Measurements from ENCODE around the gene MEAF6.
"Not testable (repeated sequence)": the region's sequence is repeated elsewhere in the genome, so short reads cannot be mapped to it uniquely, and the experiment has no call there.

Gene MEAF6

DNA sequence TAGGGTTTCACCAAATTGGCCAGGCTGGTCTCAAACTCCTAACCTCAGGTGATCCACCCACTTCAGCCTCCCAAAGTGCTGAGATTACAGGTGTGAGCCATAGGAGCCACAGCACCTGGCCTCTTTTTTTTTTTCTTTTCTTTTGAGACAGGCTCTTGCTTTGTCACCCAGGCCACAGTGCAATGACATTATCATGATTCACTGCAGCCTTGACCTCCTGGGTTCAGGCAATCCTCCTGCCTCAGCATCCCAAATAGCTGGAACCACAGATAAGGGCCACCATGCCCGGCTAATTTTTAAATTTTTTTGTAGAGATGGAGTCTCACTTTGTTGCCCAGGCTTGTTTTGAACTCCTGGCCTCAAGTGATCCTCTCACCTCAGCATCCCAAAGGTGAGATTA lies 15.3 kb upstream of the MEAF6 start:
- DNase-seq: not testable (repeated sequence)

DNA sequence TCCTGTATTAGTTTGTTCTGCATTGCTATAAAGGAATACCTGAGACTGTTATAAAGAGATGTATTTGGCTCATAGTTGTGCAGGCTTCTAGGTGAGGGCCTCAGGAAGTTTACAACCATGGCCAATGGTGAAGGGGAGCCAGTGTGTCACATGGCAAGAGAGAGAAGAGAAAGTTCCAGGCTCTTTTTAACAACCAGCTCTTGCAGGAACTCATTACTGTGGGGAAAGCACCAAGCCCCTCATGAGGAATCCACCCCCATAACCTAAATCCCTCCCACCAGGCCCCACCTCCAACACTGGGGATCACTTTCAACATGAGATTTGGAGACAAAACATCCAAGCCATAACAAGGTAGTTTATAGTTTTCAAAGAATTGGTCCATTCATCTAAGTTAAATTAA lies 5.0 kb upstream of the MEAF6 start:
- DNase-seq: no peak

DNA sequence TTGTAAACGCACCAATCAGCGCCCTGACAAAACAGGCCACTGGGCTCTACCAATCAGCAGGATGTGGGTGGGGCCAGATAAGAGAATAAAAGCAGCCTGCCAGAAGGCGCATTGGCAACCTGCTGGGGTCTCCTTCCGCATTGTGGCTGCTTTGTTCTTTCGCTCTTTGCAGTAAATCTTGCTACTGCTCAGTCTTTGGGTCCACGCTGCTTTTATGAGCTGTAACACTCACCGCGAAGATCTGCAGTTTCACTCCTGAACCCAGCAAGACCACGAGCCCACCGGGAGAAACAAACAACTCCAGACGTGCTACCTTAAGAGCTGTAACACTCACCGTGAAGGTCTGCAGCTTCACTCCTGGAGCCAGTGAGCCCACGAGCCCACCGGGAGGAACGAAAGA lies 4.4 kb upstream of the MEAF6 start:
- DNase-seq: not testable (repeated sequence)

DNA sequence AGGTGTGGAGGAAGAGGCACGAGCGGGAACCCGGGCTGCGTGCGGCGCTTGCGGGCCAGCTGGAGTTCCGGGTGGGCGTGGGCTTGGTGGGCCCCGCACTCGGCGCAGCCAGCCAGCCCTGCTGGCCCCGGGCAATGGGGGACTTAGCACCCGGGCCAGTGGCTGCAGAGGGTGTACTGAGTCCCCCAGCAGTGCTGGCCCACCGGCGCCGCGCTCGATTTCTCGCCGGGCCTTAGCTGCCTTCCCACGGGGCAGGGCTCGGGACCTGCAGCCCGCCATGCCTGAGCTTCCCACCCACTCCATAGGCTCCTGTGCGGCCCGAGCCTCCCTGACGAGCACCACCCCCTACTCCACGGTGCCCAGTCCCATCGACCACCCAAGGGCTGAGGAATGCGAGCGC lies 3.7 kb upstream of the MEAF6 start:
- DNase-seq: not testable (repeated sequence)

DNA sequence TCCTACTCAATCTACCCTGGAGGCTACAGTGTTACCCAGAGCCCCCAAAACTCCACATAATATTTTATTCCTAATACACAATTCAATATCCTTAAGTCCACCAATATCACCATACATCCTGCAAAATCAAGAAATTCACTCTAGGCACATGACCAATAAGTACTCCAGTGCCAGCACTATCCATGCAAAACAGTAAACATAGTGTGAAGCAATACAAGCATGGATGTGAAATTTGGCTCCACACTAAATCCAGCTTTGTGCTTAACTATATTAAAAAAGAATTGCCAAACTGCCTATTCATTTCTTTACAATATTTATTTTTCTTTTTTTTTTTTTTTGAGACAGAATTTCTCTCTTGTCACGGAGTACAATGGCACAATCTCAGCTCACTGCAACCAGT lies 3.0 kb upstream of the MEAF6 start:
- no peak for DNase-seq

DNA sequence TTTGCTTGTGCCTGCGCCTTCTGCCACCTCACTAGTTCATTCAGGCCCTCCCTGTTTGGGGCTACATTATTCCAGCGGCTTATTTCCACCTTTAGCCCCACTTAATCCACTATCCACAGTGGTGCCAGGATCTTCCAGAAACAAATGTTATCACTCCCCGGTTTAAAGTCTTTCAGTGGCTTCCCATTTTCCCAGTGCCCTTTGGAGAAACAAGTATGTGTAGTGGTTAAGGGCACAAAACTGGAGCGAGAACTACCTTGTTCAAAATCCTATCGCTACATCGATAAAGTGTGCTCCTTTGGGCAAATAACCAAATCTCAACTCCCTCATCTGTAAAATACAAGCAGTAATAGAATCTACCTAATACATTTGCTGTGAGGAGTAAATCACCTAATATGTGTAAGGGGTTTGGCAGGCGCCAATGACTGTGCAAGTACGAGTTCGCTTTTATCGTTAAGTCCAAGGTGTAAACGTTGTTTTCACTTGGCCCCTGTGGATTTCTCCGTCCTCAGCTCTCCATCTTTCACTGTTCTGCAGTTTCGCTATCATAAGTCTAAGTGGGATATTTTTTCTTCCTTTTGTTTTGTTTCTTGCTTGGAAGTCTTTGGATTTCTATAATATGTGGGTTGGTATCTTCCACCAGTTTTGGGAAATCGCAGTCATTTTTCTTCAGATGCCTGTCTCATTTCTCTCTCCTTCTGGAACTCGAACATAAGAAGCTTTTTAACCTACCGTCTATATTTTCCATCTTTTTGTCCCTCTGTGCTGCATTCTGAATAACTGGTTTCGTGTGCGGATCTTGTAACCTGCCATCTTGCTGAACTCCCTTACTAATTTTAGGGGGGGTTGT lies 844 bp upstream of the MEAF6 start:
- no peak for DNase-seq

DNA sequence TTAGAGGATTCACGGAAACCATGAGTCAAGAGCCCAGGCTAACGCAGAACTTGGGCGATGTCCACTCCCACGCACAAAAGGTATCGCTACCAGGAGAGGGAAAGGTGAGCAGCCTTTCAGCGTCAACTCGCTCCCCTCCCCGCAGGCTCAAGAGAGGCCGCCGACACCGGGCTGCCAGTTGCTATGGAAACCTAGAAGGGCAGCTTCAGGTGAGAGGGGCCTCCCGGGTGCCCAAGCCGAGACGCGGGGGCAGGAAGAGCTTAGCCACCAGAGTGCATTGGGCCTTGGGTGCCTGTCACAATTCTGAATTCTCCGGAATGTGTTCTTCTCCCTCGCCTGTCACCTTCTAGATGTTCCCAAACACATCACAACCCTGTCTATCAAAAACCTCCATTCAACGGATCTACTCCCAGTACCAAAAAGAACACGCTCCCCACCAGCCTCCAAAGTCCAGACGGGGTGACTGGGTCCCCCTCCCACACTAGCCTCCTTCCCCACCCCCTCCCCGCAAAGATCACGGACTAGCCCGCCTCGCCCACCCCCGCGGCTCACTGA lies 694 bp downstream of the MEAF6 start:
- no peak for DNase-seq

DNA sequence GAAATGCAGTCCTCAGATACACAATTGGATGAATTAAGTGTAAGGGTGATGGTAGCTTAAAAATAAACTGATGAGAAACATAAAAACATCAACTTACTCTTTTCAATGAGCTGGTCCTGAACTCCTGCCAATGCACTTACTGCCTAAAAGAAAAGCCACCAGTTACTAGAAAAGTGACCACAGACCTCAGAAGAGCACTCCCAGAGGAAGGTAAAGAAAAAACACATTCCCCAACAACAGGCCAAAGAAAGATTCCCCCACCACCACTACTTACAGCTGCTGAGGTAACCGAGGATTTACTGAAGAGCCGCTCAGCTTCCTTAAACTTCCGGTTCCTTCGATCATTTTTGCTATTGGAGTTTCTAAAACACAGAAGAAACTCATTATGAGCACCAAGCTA lies 5.4 kb downstream of the MEAF6 start:
- no peak for DNase-seq

DNA sequence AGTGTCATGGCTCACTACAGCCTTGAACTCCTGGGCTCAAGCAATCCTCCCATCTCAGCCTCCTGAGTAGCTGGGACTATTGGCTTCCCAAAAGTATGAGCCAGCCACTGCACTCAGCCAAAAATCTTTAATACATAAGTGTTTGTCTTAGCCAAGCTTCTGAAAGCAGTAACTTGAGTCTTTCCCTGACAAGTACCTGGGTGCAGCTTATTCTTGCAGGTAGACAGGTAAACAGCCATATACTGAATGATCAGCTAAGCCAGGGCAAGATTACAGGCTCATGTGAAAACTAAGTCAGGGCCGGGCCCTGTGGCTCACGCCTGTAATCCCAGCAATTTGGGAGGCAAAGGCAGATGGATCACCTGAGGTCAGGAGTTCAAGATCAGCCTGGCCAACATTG lies 7.8 kb downstream of the MEAF6 start:
- no peak for DNase-seq

DNA sequence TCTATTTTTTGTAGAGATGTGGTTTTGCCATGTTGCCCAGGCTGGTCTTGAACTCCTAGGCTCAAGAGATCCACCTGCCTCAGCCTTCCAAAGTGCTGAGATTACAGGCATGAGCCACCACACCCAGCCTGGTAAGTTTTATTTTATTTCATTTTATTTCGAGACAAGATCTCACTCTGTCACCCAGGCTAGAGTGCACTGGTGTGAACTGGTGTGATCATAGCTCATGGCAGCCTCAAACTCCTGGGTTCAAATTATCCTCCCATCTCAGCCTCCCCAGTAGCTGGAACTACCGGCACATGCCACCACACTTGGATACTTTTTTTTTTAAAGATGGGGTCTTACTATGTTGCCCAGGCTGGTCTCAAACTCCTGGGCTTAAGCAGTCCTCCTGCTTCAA lies 11.8 kb downstream of the MEAF6 start:
- not testable (repeated sequence) for DNase-seq

DNA sequence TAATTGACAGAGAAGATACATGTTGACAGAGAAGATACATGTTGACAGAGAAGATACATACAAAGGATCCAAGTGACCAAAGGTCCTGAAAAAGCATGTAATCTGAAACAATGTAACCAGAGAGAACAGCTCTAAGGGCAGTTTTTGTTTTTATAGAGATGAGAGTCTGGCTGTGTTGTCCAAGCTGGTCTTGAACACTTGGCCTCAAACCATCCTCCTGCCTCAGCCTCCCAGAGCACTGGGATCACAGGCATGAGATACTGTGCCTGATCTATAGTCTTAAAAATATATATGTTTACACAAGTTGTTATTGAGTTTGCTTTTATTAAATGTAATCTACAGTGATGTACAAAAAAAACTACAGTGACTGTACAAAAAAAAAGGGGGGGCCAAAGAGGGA lies 12.5 kb downstream of the MEAF6 start:
- no peak for DNase-seq

DNA sequence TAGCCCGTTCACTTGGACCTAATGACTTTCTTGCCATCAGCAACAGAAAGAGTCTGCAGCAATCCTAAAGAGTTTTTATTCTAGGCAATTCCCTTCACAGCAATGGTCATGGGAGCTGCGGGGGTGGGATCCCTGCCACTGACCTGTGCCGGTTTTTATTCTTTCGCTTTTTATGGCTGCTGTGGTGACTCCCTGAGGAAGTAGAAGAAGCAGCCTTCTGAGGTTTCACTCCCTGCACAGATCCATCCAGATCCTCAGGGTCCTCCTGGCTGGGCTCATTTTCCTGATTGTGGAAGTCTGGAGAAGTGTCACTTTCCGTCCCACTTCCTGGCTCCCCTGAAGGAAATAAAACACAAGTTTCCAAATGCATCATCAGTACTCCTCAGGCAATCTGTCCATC lies 12.9 kb downstream of the MEAF6 start:
- no peak for DNase-seq

DNA sequence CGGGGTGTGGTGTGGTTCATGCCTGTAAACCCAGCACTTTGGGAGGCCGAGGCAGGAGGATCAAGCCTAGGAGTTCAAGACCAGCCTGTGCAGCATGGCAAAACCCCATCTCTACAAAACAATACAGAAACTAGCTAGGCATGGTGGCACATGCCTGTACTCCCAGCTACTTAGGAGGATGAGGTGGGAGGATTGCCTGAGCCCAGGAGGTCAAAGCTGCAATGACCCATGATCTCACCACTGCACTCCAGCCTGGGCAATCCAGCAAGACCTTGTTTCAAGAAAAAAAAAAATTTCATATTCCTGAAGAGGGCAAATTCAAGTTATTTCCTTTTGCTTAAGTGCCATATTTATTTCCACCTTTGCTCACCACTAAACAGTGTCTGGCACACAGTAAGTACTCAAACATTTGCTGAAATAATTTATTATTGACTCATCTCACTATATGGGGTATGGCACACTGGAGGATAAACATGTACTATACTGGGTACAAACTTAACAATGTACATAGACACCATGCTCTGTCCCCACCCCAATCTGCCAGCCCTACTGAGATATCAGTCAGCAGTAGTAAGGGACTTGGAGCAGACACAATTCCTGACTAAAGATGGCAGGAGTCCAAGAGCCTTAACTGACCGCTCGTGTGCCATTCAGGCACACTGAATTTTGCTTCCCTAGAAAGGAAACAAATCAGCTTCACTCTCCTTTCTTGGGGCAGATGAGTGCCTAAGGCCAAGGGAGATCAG lies 15.5 kb downstream of the MEAF6 start:
- DNase-seq: no peak

DNA sequence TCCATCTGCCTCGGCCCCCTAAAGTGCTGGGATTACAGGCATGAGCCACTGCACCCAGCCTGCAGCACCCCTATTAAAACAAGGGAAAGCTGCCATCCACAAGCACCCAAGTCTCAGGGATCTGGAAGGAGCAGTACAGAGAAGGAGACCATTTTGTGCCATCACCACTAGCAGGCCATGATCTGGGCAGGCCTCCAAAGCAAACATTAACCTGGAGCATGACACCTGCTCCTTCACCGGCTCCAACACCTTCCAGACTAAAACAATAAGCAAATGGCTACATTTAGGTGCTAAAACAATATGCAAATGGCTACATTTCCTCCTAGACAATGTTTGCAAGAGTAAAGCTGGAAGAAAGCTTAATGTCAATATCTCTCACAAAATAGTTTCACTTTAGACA lies 16.7 kb downstream of the MEAF6 start:
- DNase-seq: no peak

DNA sequence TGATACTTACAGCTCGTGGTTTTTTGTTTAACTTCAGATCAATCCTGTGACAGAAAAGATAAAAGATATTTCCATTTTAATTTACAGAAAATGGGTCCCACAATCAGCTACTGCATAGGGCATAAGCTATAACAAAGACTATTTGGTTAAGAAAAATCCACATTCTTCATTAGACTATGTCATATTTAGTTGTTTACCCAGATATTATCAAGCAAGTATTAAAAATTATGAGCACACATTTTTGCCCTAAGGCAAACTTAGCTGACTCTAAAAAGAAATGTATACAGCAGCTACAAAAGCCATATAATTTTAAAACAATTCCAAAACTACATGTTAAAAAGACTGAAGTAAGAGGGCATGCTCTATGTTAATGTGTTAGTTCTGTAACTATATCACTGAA lies 18.7 kb downstream of the MEAF6 start:
- DNase-seq: no peak

DNA sequence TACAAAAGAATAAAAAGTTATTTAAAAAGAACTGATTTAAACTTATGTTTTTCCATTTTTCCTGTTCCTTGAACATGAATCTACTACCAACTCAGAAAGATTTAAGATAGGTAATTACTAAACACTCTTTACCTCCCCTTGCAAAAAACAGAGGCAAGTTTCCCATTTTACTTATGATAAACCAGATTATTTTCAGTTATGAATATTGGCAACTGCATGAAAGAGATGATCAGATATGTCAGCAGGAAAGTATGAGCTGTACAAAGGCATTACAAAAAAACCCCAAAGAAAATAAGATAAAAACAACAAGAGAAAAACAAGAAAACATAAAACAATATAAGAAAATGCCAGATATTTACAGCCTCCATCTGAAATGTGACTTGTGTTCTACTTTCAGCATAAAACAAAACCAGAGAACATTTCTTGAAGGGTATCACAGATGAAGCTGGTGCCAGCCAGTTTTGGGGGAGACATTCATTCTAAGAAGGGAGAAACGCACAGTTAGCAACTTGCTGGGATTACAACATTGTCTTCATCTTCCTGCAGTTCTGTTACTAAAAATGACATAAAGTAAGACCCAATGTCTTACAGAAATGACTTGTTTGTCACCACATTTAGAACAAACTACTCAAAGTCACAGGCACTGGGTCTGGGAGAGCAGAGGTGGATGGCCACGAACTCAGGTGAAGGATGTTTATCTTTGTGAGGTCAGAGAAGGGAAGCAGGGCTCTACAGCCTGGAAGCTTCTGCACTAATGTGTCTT lies 21.0 kb downstream of the MEAF6 start:
- no peak for DNase-seq

DNA sequence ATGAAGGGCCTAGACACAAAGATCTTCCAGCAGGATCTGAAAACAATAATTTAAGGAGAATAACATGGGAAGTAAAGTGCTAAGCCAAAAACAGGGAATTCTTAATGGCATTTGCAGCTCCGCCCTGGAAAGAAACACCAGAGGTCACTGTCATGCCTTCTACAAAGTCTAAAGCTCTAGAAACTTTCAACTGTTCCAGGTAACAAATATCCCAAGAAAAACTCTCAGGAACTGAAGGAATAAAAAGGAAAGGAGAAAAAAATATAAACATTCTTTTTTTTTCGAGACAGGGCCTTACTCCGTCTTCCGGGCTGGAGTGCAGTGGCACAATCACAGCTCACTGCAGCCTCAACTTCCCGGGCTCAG lies 27.0 kb downstream of the MEAF6 start:
- no peak for DNase-seq

DNA sequence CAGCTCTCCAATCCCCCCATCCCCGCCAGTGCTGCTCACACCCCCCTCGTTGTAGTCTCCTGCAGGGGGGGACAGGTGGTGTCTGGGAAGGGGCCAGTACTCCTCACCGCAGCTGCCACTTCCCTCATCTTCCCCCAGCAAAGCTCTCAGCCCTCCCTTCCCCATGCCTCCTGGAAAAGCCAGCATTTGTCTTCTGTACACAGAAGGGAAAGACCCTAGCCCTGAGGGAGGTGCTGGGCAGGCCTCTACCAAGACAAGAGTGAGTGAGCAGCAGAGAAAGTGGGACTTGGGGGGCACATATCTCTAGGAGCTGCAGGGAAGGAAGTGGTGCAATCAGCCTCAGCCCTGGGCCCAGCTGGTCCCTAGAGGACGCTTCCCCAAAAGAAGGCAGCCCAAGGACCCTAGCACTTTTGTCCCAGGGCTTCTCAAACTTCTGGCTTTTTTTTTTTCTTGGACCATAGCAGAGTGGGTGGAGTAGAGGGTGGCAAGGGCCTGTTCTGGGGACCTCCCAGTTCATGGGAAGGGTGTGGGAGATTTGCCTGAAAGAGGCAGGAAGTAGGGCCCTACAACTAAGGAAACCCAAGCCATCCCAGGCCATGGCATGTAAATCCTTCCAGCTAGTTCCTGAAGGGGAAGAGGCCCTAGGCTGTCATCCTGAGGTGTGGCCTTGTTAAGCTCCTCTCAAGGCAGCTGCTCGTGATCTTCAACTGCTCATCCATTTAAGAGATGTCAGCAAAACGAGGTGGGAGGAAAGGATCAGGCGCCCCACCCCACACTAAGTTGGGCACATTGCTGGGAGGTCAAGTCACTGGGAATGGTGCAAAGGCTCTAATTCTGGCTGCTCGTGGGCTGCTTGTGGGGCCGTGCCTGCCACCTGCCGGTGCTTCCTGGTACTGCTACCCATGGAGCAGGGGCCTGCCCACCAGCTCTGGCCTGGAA lies 27.6 kb downstream of the MEAF6 start:
- DNase-seq: peak; percentile 26

DNA sequence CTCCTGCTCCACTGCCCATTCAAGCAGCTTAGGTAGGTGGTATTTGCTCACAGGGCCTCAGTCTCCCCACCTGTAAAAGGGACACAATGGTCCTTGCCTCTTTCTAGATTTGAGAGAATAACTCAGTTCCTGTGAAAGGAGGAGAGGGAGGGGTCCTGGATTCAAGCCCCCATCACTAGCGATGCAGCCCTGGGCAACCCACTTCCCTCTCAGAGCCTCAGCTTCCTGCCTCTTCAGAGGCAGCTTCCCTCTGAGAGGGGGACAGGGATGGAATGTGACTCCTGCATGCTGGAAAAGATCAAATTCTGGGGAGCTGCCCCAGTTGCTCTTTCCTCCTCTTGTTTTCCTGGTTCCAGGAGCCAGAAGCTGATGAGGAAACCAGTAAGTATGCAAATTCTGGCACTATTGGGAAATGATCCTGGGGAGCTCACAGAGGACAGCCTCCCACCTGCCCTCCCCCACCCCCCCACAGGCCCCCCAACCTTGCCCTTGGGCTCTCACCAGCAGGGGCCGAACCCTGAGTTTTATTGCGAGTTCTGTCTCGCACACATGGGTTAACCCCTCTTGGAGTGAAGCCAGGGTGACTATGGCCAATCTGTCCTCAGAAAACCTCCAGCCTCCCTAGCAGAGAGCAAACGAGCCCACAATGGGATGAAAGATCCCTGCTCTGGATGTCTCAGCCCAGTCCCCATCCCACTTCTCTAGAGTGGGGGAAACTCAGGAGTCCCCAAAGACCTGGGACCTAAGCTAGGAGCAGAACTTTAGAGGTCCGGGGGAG lies 28.5 kb downstream of the MEAF6 start:
- DNase-seq: no peak

DNA sequence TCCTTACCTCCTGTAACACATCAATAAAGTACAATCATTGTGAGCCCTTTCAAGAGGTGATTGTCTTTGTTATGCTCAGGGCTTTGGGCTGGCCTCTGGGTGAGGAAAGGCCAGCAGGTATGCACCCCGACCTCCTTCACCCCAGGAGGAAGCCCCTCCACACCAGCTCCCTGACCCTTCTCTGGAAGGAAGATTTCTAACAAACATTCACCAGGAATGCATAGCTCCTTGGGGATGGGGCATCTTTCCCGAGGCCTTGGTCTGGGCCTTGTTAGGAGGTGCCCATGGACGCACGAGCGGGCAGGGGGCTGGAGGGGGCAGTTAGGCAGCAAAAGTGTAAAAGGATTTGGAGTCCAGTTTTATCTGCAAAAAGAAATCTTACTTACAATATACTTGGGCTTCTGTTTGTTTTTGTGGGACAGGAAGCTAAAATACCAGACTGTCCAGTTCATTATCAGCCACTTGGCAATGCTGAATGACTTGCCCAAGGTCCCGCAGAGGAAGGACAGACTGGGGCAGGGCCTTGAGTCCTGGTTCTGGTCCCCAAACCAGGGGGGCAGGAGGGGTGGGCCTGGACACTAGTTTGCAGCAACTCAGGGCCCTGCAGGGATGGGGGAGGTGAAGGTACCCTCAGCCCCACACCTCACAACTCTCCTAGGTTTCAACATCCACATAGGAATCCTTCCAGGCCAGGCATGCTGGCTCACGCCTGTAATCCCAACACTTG lies 30.1 kb downstream of the MEAF6 start:
- DNase-seq: no peak

DNA sequence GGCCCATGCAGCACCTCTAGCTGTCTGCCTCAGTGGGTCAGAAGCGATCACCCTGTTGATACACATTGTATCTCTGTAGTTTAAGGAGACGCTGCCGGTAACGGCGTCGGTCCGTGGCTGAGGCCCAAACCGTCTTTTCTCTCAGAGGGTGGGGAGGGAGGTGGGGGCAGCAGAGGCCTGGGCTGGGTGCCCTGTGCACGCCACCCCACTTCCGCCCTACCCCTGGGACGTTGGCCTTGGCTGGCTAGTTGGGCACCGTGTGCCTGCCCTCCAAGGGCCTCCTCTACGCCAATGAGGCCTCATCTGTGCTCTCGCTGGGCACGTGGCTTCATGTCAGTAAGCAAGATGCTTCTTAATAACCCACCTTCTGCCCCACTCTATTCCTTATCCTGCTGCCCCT lies 30.8 kb downstream of the MEAF6 start:
- DNase-seq: no peak

Measured in NCI-H1694 treated with DMSO at 0.1 percent for 48 hours (cell line).